Endothelial cell of umbilical vein (primary cell): ENCODE results near the gene MRO. TPM values are rescaled to one million over a fixed set of nuclear protein-coding genes. Genes with fewer than 3 reads are reported as not detected.

Experiments
- BruUV-seq: library from RNA; stranded (reverse); fragments of 400-500 nt; replicated peaks from 2 replicates; lab custom pipeline; 2021; lab: Mats Ljungman, UMichigan
- CTCF ChIA-PET: fragments of 300-600, 350-600 bp; sonication (Branson Sonifier 250); formaldehyde crosslinking; loops from one replicate; lab custom pipeline; 2021; ENCODE audit warnings: antibody characterized with exemption, inconsistent platforms; lab: Charles Lee
- POLR2A ChIA-PET: fragments of 300-600, 350-600 bp; sonication (Branson Sonifier 250); formaldehyde crosslinking; loops from one replicate; lab custom pipeline; 2021; ENCODE audit warnings: antibody characterized with exemption, inconsistent platforms; lab: Charles Lee
- DNase-seq: peaks from one replicate; pipeline ENCODE4 v3.0.0-alpha.2; 2011; ENCODE audit warnings: low read depth, low spot score
- FAIRE-seq: peaks from 2 replicates; lab custom pipeline; 2011; peaks lifted over from hg19 to GRCh38; lab: Jason Lieb, UNC
- H2AFZ ChIP-seq: 2 replicates; pipeline ENCODE4 v1.6.0; 2012; ENCODE audit warnings: low read depth, low read length, control low read depth, inconsistent platforms
- H3K27ac ChIP-seq: 2 replicates; pipeline ENCODE4 v1.5.1; 2011; ENCODE audit warnings: low read depth, mild to moderate bottlenecking, control low read depth, low read length, moderate library complexity; ENCODE audit not compliant: insufficient read depth
- H3K27me3 ChIP-seq, 2 experiments: 2 replicates each; pipeline versions ENCODE4 v1.6.0 to v1.6.1; 2011; ENCODE audit warnings: low read length in 2 of 2, mixed read lengths in 1 of 2; ENCODE audit not compliant: control insufficient read depth in 2 of 2, insufficient read depth in 2 of 2
- H3K36me3 ChIP-seq, 2 experiments: 2 replicates in 1 of 2; 3 replicates in 1 of 2; pipeline ENCODE4 v1.5.1; 2011; ENCODE audit warnings: low read length in 2 of 2, mild to moderate bottlenecking in 1 of 2, moderate library complexity in 1 of 2; ENCODE audit not compliant: control insufficient read depth in 2 of 2, insufficient read depth in 2 of 2; ENCODE audit errors: extremely low read depth in 1 of 2
- H3K4me1 ChIP-seq: 3 replicates; pipeline ENCODE4 v1.5.1; 2011; ENCODE audit warnings: mild to moderate bottlenecking, low read length; ENCODE audit not compliant: control insufficient read depth, insufficient read depth; ENCODE audit errors: extremely low read depth
- H3K4me2 ChIP-seq: 2 replicates; pipeline ENCODE4 v1.6.1; 2011; ENCODE audit warnings: low read length, control low read depth, mixed read lengths; ENCODE audit not compliant: insufficient read depth
- H3K4me3 ChIP-seq, 3 experiments: fragments of 200-600 bp in 1 of 3; sonication (generic), shearing (Covaris generic) in 1 of 3; replicated peaks in 1 of 3; 2 replicates each; pipeline ENCODE4 v1.5.1; 2011 to 2016; ENCODE audit warnings: control low read depth in 3 of 3, low read length in 3 of 3, mild to moderate bottlenecking in 2 of 3, inconsistent platforms in 1 of 3, low read depth in 1 of 3, moderate library complexity in 1 of 3; ENCODE audit not compliant: insufficient read depth in 1 of 3
- H3K79me2 ChIP-seq: 2 replicates; pipeline ENCODE4 v1.6.0; 2012; ENCODE audit warnings: low read length, inconsistent platforms; ENCODE audit not compliant: control insufficient read depth, insufficient read depth
- H3K9ac ChIP-seq: replicated peaks from 2 replicates; pipeline ENCODE3; 2011; ENCODE audit warnings: low read length, control low read depth; ENCODE audit not compliant: insufficient read depth; ENCODE audit errors: extremely low read depth
- H3K9me1 ChIP-seq: replicated peaks from 3 replicates; pipeline ENCODE4 v1.6.0; 2011; ENCODE audit warnings: mild to moderate bottlenecking, low read length; ENCODE audit not compliant: control insufficient read depth, insufficient read depth; ENCODE audit errors: extremely low read depth
- H3K9me3 ChIP-seq: replicated peaks from 2 replicates; pipeline ENCODE4 v1.5.1; 2012; ENCODE audit warnings: low read length, inconsistent platforms; ENCODE audit not compliant: control insufficient read depth, insufficient read depth
- H4K20me1 ChIP-seq: replicated peaks from 2 replicates; pipeline ENCODE3; 2011; ENCODE audit warnings: mild to moderate bottlenecking, low read length; ENCODE audit not compliant: control insufficient read depth, insufficient read depth; ENCODE audit errors: extremely low read depth
- CTCF ChIP-seq, 2 donors: IDR thresholded peaks; 1 replicate in 1 of 2; 2 replicates in 1 of 2; pipeline ENCODE4 v1.5.1; 2011; ENCODE audit warnings: low read length in 2 of 2, mild to moderate bottlenecking in 2 of 2, moderate library complexity in 2 of 2, control low read depth in 1 of 2, inconsistent platforms in 1 of 2, low read depth in 1 of 2; ENCODE audit not compliant: insufficient read depth in 1 of 2; ENCODE audit errors: extremely low read depth in 1 of 2
- EZH2 ChIP-seq: IDR thresholded peaks from 2 replicates; pipeline ENCODE4 v1.6.1; 2012; ENCODE audit warnings: borderline replicate concordance, low read depth, mild to moderate bottlenecking, moderate library complexity, low read length, inconsistent platforms; ENCODE audit not compliant: severe bottlenecking
- GATA2 ChIP-seq: IDR thresholded peaks from 2 replicates; pipeline ENCODE4 v1.7.0; 2011; ENCODE audit warnings: low read depth, mild to moderate bottlenecking, moderate library complexity, mixed read lengths, low read length; ENCODE audit not compliant: insufficient read length, insufficient read depth
- JUN ChIP-seq: IDR thresholded peaks from 2 replicates; pipeline ENCODE4 v1.6.1; 2011; ENCODE audit warnings: borderline replicate concordance, low read depth; ENCODE audit not compliant: insufficient read length, insufficient read depth
- MAX ChIP-seq: IDR thresholded peaks from 2 replicates; pipeline ENCODE4 v1.6.1; 2011; ENCODE audit not compliant: insufficient read depth, insufficient read length
- MYC ChIP-seq: IDR thresholded peaks from one replicate; pipeline ENCODE4 v1.6.1; 2011; ENCODE audit warnings: mild to moderate bottlenecking, low read depth, low read length
- POLR2A ChIP-seq: IDR thresholded peaks from 2 replicates; pipeline ENCODE4 v1.6.1; 2012; ENCODE audit warnings: low read depth, mild to moderate bottlenecking, control low read depth, low read length
- POLR2AphosphoS5 ChIP-seq: IDR thresholded peaks from 2 replicates; pipeline ENCODE4 v1.6.1; 2012; ENCODE audit warnings: low read depth, mild to moderate bottlenecking, control low read depth, low read length, moderate library complexity; ENCODE audit not compliant: insufficient read depth
- dilution Hi-C: fragments of 300-500 bp; cut with MboI; formaldehyde crosslinking; loops from one replicate; pipeline ENCODE4 v1.15.0; 2019; ENCODE audit warnings: low sequenced_read_pairs; ENCODE audit not compliant: extremely low pct_ligation_motif_present
- intact Hi-C: fragments of 100-400 bp; cut with micrococcal nuclease; formaldehyde crosslinking; loops from one replicate; pipeline ENCODE4 v1.10.0; 2022
- polyA plus RNA-seq, 4 experiments: library from polyadenylated mRNA; depleted of rRNA in 3 of 4; stranded (reverse) in 3 of 4; unstranded in 1 of 4; fragments of >200 nt; gene quantifications; 2 replicates each; pipeline versions ENCODE4 v1.2.1 to v1.2.3, GENCODE V29; 2011 to 2012; ENCODE audit warnings: missing spikeins in 1 of 4
- total RNA-seq: library from RNA; stranded (reverse); gene quantifications from 2 replicates; pipeline ENCODE4 v1.2.3, GENCODE V29; 2021

The MRO gene
- total and polyA plus RNA-seq, 2 donors (not counting 3 experiments of a cell fraction or from before 2014, with no cell fraction given), result not detected

- CTCF ChIA-PET, result no interaction called here
- no peaks in the 10 kb centered on the region for H3K4me1 ChIP-seq
- no peak for DNase-seq
- POLR2A ChIA-PET, result no interaction called here
- no peak for TF ChIP-seq POLR2AphosphoS5
- no peak for TF ChIP-seq MYC
- no peak for TF ChIP-seq JUN
- TF ChIP-seq EZH2, result no peak
- no peak for TF ChIP-seq MAX
- no peak for TF ChIP-seq POLR2A
- TF ChIP-seq GATA2, result no peak
- TF ChIP-seq CTCF (IDR thresholded peaks at IDR 0.05; ENCODE audit: extremely low read depth in 1 of 2, insufficient read depth in 1 of 2, low read depth in 1 of 2, low read length in 2 of 2), result no peak
- no peaks in the 10 kb centered on the region for H3K36me3 ChIP-seq
- H3K27ac ChIP-seq, result no peak overlapping the region
- dilution Hi-C loops (no loop called here), intact Hi-C loops (no loop called here)
- no peak overlapping the region for H2AFZ ChIP-seq
- H3K27me3 ChIP-seq, result no peaks in the 10 kb centered on the region
- no peaks in the 10 kb centered on the region for H3K79me2 ChIP-seq
- no peak overlapping the region for H3K4me2 ChIP-seq
- no peak overlapping the region for H3K4me3 ChIP-seq
- FAIRE-seq, result no peak
- no TSS peak for BruUV-seq
- H3K9ac ChIP-seq, result no peak overlapping the region
- H4K20me1 ChIP-seq, result no peaks in the 10 kb centered on the region
- no peaks in the 10 kb centered on the region for H3K9me3 ChIP-seq
- H3K9me1 ChIP-seq, result no peaks in the 10 kb centered on the region
Observed at GRCh38 chr18:50749945-50750344, 69.9 kb downstream of the MRO start.
